Kidney (tissue), 14 donors: Measurements from ENCODE around the gene ZAR1. TPM values are rescaled to one million over a fixed set of nuclear protein-coding genes. Genes with fewer than 3 reads are reported as not detected.

Experiments
- DNase-seq, 5 donors: peaks; one replicate each; pipeline ENCODE4 v3.0.0-alpha.2; 2013 to 2020
- FAIRE-seq: peaks from 2 replicates; lab custom pipeline; 2012; peaks lifted over from hg19 to GRCh38; lab: Jason Lieb, UNC
- H3K27ac ChIP-seq, 2 donors: one replicate each; pipeline ENCODE4 v1.7.0; 2013; ENCODE audit warnings: low read depth in 2 of 2, low read length in 2 of 2, inconsistent platforms in 1 of 2
- H3K27me3 ChIP-seq: one replicate; pipeline ENCODE4 v1.7.1; 2013; ENCODE audit warnings: low read length, inconsistent platforms; ENCODE audit not compliant: control insufficient read depth, insufficient read depth
- H3K36me3 ChIP-seq, 3 donors: one replicate each; pipeline versions ENCODE4 v1.7.0 to v1.7.1; 2013; ENCODE audit warnings: low read length in 3 of 3, control low read depth in 1 of 3, inconsistent platforms in 1 of 3; ENCODE audit not compliant: insufficient read depth in 3 of 3, control insufficient read depth in 2 of 3
- H3K4me1 ChIP-seq, 3 donors: one replicate each; pipeline versions ENCODE4 v1.7.0 to v1.7.1; 2013; ENCODE audit warnings: low read length in 3 of 3, inconsistent platforms in 1 of 3, low read depth in 1 of 3; ENCODE audit not compliant: control insufficient read depth in 2 of 3, insufficient read depth in 2 of 3
- H3K4me3 ChIP-seq, 3 donors: one replicate each; pipeline versions ENCODE4 v1.7.0 to v1.8.1; 2013; ENCODE audit warnings: low read length in 3 of 3, control low read depth in 1 of 3, inconsistent platforms in 1 of 3
- H3K9ac ChIP-seq, 3 donors: one replicate each; pipeline versions ENCODE4 v1.7.0 to v1.7.1; 2013; ENCODE audit warnings: low read length in 3 of 3, control low read depth in 1 of 3, inconsistent platforms in 1 of 3
- H3K9me3 ChIP-seq, 3 donors: one replicate each; pipeline versions ENCODE4 v1.7.0 to v1.7.1; 2013; ENCODE audit warnings: low read length in 3 of 3, control low read depth in 1 of 3, inconsistent platforms in 1 of 3; ENCODE audit not compliant: control insufficient read depth in 2 of 3, insufficient read depth in 1 of 3
- intact Hi-C: fragments of 100-400 bp; cut with DNase I; formaldehyde crosslinking; loops from one replicate; pipeline ENCODE4 v1.11.1; 2022
- polyA plus RNA-seq: library from polyadenylated mRNA; stranded (reverse); fragments of 350-450 nt; fragmentation: Illumina TruSeq; extraction: RNeasy Lipid Tissue Mini Kit (QIAGEN cat#74804); gene quantifications from one replicate; pipeline ENCODE4 v1.2.3, GENCODE V29; 2014; ENCODE audit warnings: low read depth, low replicate concordance; ENCODE audit not compliant: insufficient read depth
- total RNA-seq: library from RNA; stranded (reverse); fragmentation: NEBNext Ultra II Directional; extraction: Animal tissue kit (Norgen Biotek cat#: 25700); gene quantifications from one replicate; pipeline ENCODE4 v1.2.1, GENCODE V29; 2021
- TF ChIP-seq, protein P1 (sequence below): IDR thresholded peaks from 3 replicates; pipeline ENCODE4 v1.5.1; 2012; ENCODE audit warnings: mild to moderate bottlenecking, moderate library complexity, borderline replicate concordance; ENCODE audit not compliant: insufficient read depth; ENCODE audit errors: extremely low read depth
- donor health status: control.
- donor health status: control.
- donor health status: control.
- donor health status: control.
- donor health status: control.
- donor health status: DM: yes; HTN: yes; CAD: no.
- donor health status: Normal renal cell carcinoma (clear cell type).

Gene ZAR1
- total and polyA plus RNA-seq, 2 donors from 2014 or later, result not detected

DNA sequence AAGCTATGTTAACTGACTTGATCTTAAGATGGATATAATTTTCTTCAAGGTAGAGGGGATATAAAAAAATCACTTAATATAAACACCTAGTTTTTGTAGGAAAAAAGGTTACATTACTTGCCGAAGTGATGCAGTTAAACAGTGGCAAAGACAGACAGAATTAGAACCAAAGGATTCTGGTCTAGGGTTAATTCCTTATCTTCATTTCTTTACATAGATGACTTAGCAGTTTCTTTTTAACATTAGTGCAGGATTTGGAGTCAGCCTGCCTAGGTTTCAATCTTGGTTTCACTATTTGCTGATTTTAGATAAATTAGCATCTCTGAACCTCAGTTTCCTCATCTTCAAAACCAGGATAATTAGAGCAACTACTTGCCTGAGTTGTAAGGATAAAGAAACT lies 14.3 kb downstream of the ZAR1 start:
- no peak for DNase-seq
- H3K9me3 ChIP-seq, result no peaks in the 10 kb centered on the region
- H3K36me3 ChIP-seq, result peaks cover 0 to 24% (median 2%) of the 10 kb centered on the region in 3 donors
- FAIRE-seq, result no peak
- intact Hi-C loops, result no loop called here
- no peaks in the 10 kb centered on the region for H3K4me1 ChIP-seq
- H3K27me3 ChIP-seq, result no peaks in the 10 kb centered on the region
- TF ChIP-seq, protein P1, sequence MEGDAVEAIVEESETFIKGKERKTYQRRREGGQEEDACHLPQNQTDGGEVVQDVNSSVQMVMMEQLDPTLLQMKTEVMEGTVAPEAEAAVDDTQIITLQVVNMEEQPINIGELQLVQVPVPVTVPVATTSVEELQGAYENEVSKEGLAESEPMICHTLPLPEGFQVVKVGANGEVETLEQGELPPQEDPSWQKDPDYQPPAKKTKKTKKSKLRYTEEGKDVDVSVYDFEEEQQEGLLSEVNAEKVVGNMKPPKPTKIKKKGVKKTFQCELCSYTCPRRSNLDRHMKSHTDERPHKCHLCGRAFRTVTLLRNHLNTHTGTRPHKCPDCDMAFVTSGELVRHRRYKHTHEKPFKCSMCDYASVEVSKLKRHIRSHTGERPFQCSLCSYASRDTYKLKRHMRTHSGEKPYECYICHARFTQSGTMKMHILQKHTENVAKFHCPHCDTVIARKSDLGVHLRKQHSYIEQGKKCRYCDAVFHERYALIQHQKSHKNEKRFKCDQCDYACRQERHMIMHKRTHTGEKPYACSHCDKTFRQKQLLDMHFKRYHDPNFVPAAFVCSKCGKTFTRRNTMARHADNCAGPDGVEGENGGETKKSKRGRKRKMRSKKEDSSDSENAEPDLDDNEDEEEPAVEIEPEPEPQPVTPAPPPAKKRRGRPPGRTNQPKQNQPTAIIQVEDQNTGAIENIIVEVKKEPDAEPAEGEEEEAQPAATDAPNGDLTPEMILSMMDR, result no peak
- H3K27ac ChIP-seq, result no peak overlapping the region
- H3K4me3 ChIP-seq, result no peak overlapping the region
- no peak overlapping the region for H3K9ac ChIP-seq

DNA sequence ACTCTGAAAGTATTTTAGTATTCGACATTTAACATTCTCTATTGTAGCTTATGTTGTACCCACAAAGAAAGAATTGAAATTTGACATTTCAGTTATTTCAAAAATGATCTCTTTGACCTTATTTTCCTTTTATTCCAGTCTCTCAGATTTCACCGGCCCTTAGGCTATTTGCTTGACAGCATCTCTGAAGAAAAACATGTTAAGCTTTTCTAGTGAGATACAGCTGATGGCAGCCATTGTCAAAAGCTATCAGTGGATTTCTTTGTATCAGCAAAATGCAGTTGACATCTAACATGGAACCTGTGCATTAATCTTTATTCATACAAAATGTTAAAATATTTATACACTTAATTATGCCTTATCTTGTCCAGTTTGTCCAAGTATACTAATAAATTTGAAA lies 16.7 kb downstream of the ZAR1 start:
- Histone ChIP-seq H3K9ac (no peak overlapping the region), H3K27me3 (no peaks in the 10 kb centered on the region), H3K27ac (no peak overlapping the region), H3K4me3 (no peak overlapping the region), H3K9me3 (no peaks in the 10 kb centered on the region), H3K4me1 (no peaks in the 10 kb centered on the region), H3K36me3 (peaks cover 6 to 36% (median 12%) of the 10 kb centered on the region in 3 donors)
- TF ChIP-seq, protein P1, result no peak
- FAIRE-seq (no peak), DNase-seq (no peak)
- intact Hi-C loops, result no loop called here

DNA sequence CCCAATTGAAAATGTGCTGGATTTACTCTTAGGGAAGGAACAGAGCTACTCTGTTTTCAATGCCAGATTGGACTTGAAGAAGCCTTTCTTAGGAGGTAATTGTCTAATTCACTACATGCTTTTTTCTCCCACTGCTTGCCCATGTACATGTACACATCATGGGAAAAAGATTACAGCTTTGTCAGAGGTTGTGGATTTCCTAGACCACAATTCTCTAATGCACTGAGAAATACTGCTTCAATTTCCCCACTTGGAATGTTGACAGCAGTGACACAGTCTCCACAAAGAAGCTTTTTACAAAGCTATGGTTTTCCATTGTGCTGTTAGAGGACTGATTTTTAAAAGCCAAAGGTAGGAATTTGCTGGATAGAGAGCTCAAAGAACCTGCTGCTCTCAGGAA lies 19.5 kb downstream of the ZAR1 start:
- no peaks in the 10 kb centered on the region for H3K4me1 ChIP-seq
- no peaks in the 10 kb centered on the region for H3K27me3 ChIP-seq
- intact Hi-C loops, result no loop called here
- TF ChIP-seq, protein P1, result no peak
- FAIRE-seq (no peak), DNase-seq (no peak)
- peaks cover 10 to 53% (median 19%) of the 10 kb centered on the region in 3 donors for H3K36me3 ChIP-seq
- no peaks in the 10 kb centered on the region for H3K9me3 ChIP-seq
- no peak overlapping the region for H3K4me3 ChIP-seq
- no peak overlapping the region for H3K27ac ChIP-seq
- H3K9ac ChIP-seq, result no peak overlapping the region

DNA sequence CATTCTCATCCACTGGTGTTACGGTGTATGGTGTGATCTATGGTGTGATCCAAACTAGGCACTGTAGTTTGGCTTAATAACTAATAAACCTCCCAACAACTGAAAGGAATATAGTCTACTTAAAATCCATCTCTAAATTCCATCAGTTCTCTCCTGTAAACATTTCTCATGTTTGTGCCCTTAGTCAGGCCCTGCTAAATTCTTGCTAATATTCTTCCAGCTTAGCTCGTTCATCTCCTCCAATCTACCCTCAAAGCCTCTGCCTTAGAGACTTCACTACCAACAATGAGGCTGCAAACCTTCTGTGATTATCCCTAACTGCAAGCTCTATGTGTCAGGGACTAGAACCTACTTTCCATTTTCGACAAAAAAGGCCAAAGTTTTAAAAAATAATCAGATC lies 28.1 kb downstream of the ZAR1 start:
- no peak overlapping the region for H3K9ac ChIP-seq

More for the DNA sequence above, 28.1 kb downstream of the ZAR1 start:
- Histone ChIP-seq H3K9me3 (no peaks in the 10 kb centered on the region), H3K4me3 (no peak overlapping the region), H3K27ac (no peak overlapping the region), H3K27me3 (no peaks in the 10 kb centered on the region), H3K36me3 (peaks cover 9 to 41% (median 38%) of the 10 kb centered on the region in 3 donors), H3K4me1 (no peaks in the 10 kb centered on the region)
- intact Hi-C loops, result no loop called here
- DNase-seq, result no peak
- TF ChIP-seq, protein P1, result no peak
- no peak for FAIRE-seq
